Measurements from ENCODE around the gene LRRC4C.

LRRC4C gene

GRCh38 chr11:41081756-41082285 lies 377.6 kb downstream of the LRRC4C start:
- FAIRE-seq, result no peak
- no peak for TF ChIP-seq CTCF (IDR thresholded peaks at IDR 0.05; ENCODE audit: insufficient read depth, missing control alignments)

GRCh38 chr11:41074318-41074717 lies 385.1 kb downstream of the LRRC4C start:
- TF ChIP-seq CTCF (IDR thresholded peaks at IDR 0.05; ENCODE audit: insufficient read depth, missing control alignments), result no peak
- no peak for DNase-seq (ENCODE audit: insufficient read length, low spot score)
- FAIRE-seq, result no peak

More at GRCh38 chr11:41081756-41082285, 377.6 kb downstream of the LRRC4C start:
- DNase-seq (ENCODE audit: insufficient read length, low spot score), result no peak

GRCh38 chr11:41065432-41065831 lies 394.0 kb downstream of the LRRC4C start:
- FAIRE-seq (no peak), DNase-seq (ENCODE audit: insufficient read length, low spot score) (no peak)
- TF ChIP-seq CTCF (IDR thresholded peaks at IDR 0.05; ENCODE audit: insufficient read depth, missing control alignments), result no peak

GRCh38 chr11:41058138-41058537 lies 401.3 kb downstream of the LRRC4C start:
- no peak for FAIRE-seq
- TF ChIP-seq CTCF (IDR thresholded peaks at IDR 0.05; ENCODE audit: insufficient read depth, missing control alignments), result no peak
- no peak for DNase-seq (ENCODE audit: insufficient read length, low spot score)

GRCh38 chr11:41056892-41057569 lies 402.4 kb downstream of the LRRC4C start:
- no peak for TF ChIP-seq CTCF (IDR thresholded peaks at IDR 0.05; ENCODE audit: insufficient read depth, missing control alignments)
- FAIRE-seq, result no peak

GRCh38 chr11:41053894-41054293 lies 405.6 kb downstream of the LRRC4C start:
- FAIRE-seq, result no peak

More at GRCh38 chr11:41056892-41057569, 402.4 kb downstream of the LRRC4C start:
- no peak for DNase-seq (ENCODE audit: insufficient read length, low spot score)

More at GRCh38 chr11:41053894-41054293, 405.6 kb downstream of the LRRC4C start:
- TF ChIP-seq CTCF (IDR thresholded peaks at IDR 0.05; ENCODE audit: insufficient read depth, missing control alignments), result no peak
- no peak for DNase-seq (ENCODE audit: insufficient read length, low spot score)

Measured in D721Med (cell line).